Effector memory CD8-positive, alpha-beta T cell (primary cell): ENCODE data around the gene TMEM151B.
A peak's percentile ranks its signal among the peaks of the same experiment; 100 is the strongest.
"Not testable (repeated sequence)": the region's sequence is repeated elsewhere in the genome, so short reads cannot be mapped to it uniquely, and the experiment has no call there.

Source experiments
- ATAC-seq: fragments of 150-1000 bp; cut with Tn5 transposase; replicated peaks from 2 replicates; pipeline ENCODE4 v1.10.0; 2021; ENCODE audit warnings: mild to moderate bottlenecking, moderate library complexity
- DNase-seq, 3 experiments: peaks; one replicate each; pipeline ENCODE4 v3.0.0; 2021
- H3K27ac Mint-ChIP-seq, 2 donors: one replicate each; pipeline ENCODE4 v1.8.0; 2022; ENCODE audit warnings: mild to moderate bottlenecking in 2 of 2, mixed read lengths in 2 of 2, moderate library complexity in 2 of 2
- H3K27me3 Mint-ChIP-seq, 2 donors: one replicate each; pipeline ENCODE4 v1.8.0; 2022; ENCODE audit warnings: mixed read lengths in 2 of 2
- H3K36me3 Mint-ChIP-seq: one replicate; pipeline ENCODE4 v1.8.0; 2022; ENCODE audit warnings: mild to moderate bottlenecking, moderate library complexity, mixed read lengths; ENCODE audit not compliant: insufficient read depth
- H3K4me1 Mint-ChIP-seq, 2 donors: one replicate each; pipeline ENCODE4 v1.8.0; 2022; ENCODE audit warnings: low read depth in 2 of 2, mixed read lengths in 2 of 2
- H3K4me3 Mint-ChIP-seq, 2 donors: one replicate each; pipeline ENCODE4 v1.8.0; 2022; ENCODE audit warnings: mild to moderate bottlenecking in 2 of 2, mixed read lengths in 2 of 2, moderate library complexity in 2 of 2
- H3K9me3 Mint-ChIP-seq, 2 donors: one replicate each; pipeline ENCODE4 v1.8.0; 2022; ENCODE audit warnings: mixed read lengths in 2 of 2

TMEM151B gene

GRCh38 chr6:44310241-44310640 lies 40.0 kb downstream of the TMEM151B start:
- H3K9me3 Mint-ChIP-seq: no peaks in the 10 kb centered on the region
- no peak overlapping the region for H3K4me3 Mint-ChIP-seq
- peaks cover 14 to 35% of the 10 kb centered on the region in 2 donors for H3K4me1 Mint-ChIP-seq
- no peaks in the 10 kb centered on the region for H3K27me3 Mint-ChIP-seq
- ATAC-seq (no peak), DNase-seq (no peak)
- peaks cover 25% of the 10 kb centered on the region for H3K36me3 Mint-ChIP-seq
- no peak overlapping the region for H3K27ac Mint-ChIP-seq

GRCh38 chr6:44311304-44311703 lies 41.1 kb downstream of the TMEM151B start:
- H3K27me3 Mint-ChIP-seq: no peaks in the 10 kb centered on the region
- H3K36me3 Mint-ChIP-seq: peaks cover 22% of the 10 kb centered on the region
- no peaks in the 10 kb centered on the region for H3K9me3 Mint-ChIP-seq
- DNase-seq (no peak), ATAC-seq (no peak)
- peaks cover 14 to 30% of the 10 kb centered on the region in 2 donors for H3K4me1 Mint-ChIP-seq
- H3K4me3 Mint-ChIP-seq: peak overlapping the region; percentile 100
- no peak overlapping the region for H3K27ac Mint-ChIP-seq

GRCh38 chr6:44311767-44312166 lies 41.5 kb downstream of the TMEM151B start:
- H3K27ac Mint-ChIP-seq: peak overlapping the region in 1 of 2 donors; percentile 97
- H3K27me3 Mint-ChIP-seq: no peaks in the 10 kb centered on the region
- peak overlapping the region; percentile 100 for H3K4me3 Mint-ChIP-seq

GRCh38 chr6:44312901-44313788 lies 42.9 kb downstream of the TMEM151B start, which contains the start of gene AARS2:
AARS2 (minus strand) TSS chr6:44313347; CDS start chr6:44313323, 24 bp downstream.
- Mint-ChIP-seq H3K4me3 (peak within 1 kb of the TSS; percentile 100), H3K9me3 (no peaks in the 10 kb centered on the region)
- peak; percentile 95 for ATAC-seq

More at GRCh38 chr6:44311767-44312166, 41.5 kb downstream of the TMEM151B start:
- Mint-ChIP-seq H3K9me3 (no peaks in the 10 kb centered on the region), H3K36me3 (peaks cover 22% of the 10 kb centered on the region), H3K4me1 (peaks cover 14 to 30% of the 10 kb centered on the region in 2 donors)
- DNase-seq (no peak), ATAC-seq (no peak)

GRCh38 chr6:44314657-44315056 lies 44.4 kb downstream of the TMEM151B start:
- peaks cover 27% of the 10 kb centered on the region in 2 donors for H3K27me3 Mint-ChIP-seq
- DNase-seq, H3K4me3 Mint-ChIP-seq, ATAC-seq, H3K27ac Mint-ChIP-seq, H3K9me3 Mint-ChIP-seq: not testable (repeated sequence)
- peaks cover 14 to 28% of the 10 kb centered on the region in 2 donors for H3K4me1 Mint-ChIP-seq
- peaks cover 14% of the 10 kb centered on the region for H3K36me3 Mint-ChIP-seq

More at GRCh38 chr6:44312901-44313788, 42.9 kb downstream of the TMEM151B start, which contains the start of gene AARS2:
- peaks cover 12% of the 10 kb centered on the region in 2 donors for H3K27me3 Mint-ChIP-seq
- H3K36me3 Mint-ChIP-seq: peaks cover 22% of the 10 kb centered on the region
- H3K27ac Mint-ChIP-seq: peak within 1 kb of the TSS; percentile 97 to 99
- peak; percentile 93 to 94 (median 93) for DNase-seq
- peaks cover 14 to 30% of the 10 kb centered on the region in 2 donors for H3K4me1 Mint-ChIP-seq

- ATAC-seq: no peak
- Mint-ChIP-seq H3K36me3 (peaks cover 9% of the 10 kb centered on the region), H3K27me3 (peaks cover 36% of the 10 kb centered on the region in 2 donors), H3K4me1 (peaks cover 12 to 21% of the 10 kb centered on the region in 2 donors), H3K27ac (no peak overlapping the region), H3K4me3 (no peak overlapping the region), H3K9me3 (no peaks in the 10 kb centered on the region)
- DNase-seq: no peak
Observed at GRCh38 chr6:44315516-44315915, 45.3 kb downstream of the TMEM151B start.

- Mint-ChIP-seq H3K27ac (no peak overlapping the region), H3K27me3 (peaks cover 40% of the 10 kb centered on the region in 2 donors), H3K9me3 (no peaks in the 10 kb centered on the region), H3K4me1 (peaks cover 12 to 21% of the 10 kb centered on the region in 2 donors), H3K4me3 (no peak overlapping the region), H3K36me3 (peaks cover 7% of the 10 kb centered on the region)
- ATAC-seq (no peak), DNase-seq (no peak)
Observed at GRCh38 chr6:44315951-44316350, 45.7 kb downstream of the TMEM151B start.

- H3K9me3 Mint-ChIP-seq: no peaks in the 10 kb centered on the region
- no peak overlapping the region for H3K4me3 Mint-ChIP-seq
- peaks cover 42 to 45% of the 10 kb centered on the region in 2 donors for H3K27me3 Mint-ChIP-seq
- H3K27ac Mint-ChIP-seq: no peak overlapping the region
- no peak for DNase-seq
- H3K4me1 Mint-ChIP-seq: peaks cover 12 to 19% of the 10 kb centered on the region in 2 donors
- peaks cover 7% of the 10 kb centered on the region for H3K36me3 Mint-ChIP-seq
- ATAC-seq: no peak
Observed at GRCh38 chr6:44316481-44316880, 46.2 kb downstream of the TMEM151B start.

- not testable (repeated sequence) for H3K36me3 Mint-ChIP-seq, H3K9me3 Mint-ChIP-seq, H3K4me3 Mint-ChIP-seq, DNase-seq, H3K27ac Mint-ChIP-seq, ATAC-seq
- H3K4me1 Mint-ChIP-seq: peaks cover 9 to 13% of the 10 kb centered on the region in 2 donors
- peaks cover 42 to 45% of the 10 kb centered on the region in 2 donors for H3K27me3 Mint-ChIP-seq
Observed at GRCh38 chr6:44317136-44317631, 46.9 kb downstream of the TMEM151B start.

- no peaks in the 10 kb centered on the region for H3K36me3 Mint-ChIP-seq
- ATAC-seq: no peak
- H3K4me1 Mint-ChIP-seq: no peaks in the 10 kb centered on the region
- H3K27ac Mint-ChIP-seq: no peak overlapping the region
- no peak overlapping the region for H3K4me3 Mint-ChIP-seq
- H3K27me3 Mint-ChIP-seq: peaks cover 42 to 54% of the 10 kb centered on the region in 2 donors
- DNase-seq: no peak
- no peaks in the 10 kb centered on the region for H3K9me3 Mint-ChIP-seq
Observed at GRCh38 chr6:44321210-44321609, 51.0 kb downstream of the TMEM151B start.

- no peak for DNase-seq
- Mint-ChIP-seq H3K27me3 (peaks cover 30 to 50% of the 10 kb centered on the region in 2 donors), H3K36me3 (no peaks in the 10 kb centered on the region), H3K27ac (no peak overlapping the region), H3K9me3 (no peaks in the 10 kb centered on the region), H3K4me3 (no peak overlapping the region), H3K4me1 (no peaks in the 10 kb centered on the region)
- ATAC-seq: no peak
Observed at GRCh38 chr6:44327096-44327495, 56.8 kb downstream of the TMEM151B start.

- H3K27me3 Mint-ChIP-seq: peaks cover 37 to 52% of the 10 kb centered on the region in 2 donors
- H3K27ac Mint-ChIP-seq: no peak overlapping the region
Observed at GRCh38 chr6:44327760-44328159, 57.5 kb downstream of the TMEM151B start.

GRCh38 chr6:44328203-44328602 lies 58.0 kb downstream of the TMEM151B start:
- not testable (repeated sequence) for H3K4me3 Mint-ChIP-seq, ATAC-seq, H3K4me1 Mint-ChIP-seq, DNase-seq, H3K27ac Mint-ChIP-seq, H3K36me3 Mint-ChIP-seq, H3K9me3 Mint-ChIP-seq
- peaks cover 42 to 52% of the 10 kb centered on the region in 2 donors for H3K27me3 Mint-ChIP-seq

More at GRCh38 chr6:44327760-44328159, 57.5 kb downstream of the TMEM151B start:
- ATAC-seq (no peak), DNase-seq (no peak)
- H3K36me3 Mint-ChIP-seq: no peaks in the 10 kb centered on the region
- no peaks in the 10 kb centered on the region for H3K9me3 Mint-ChIP-seq
- no peak overlapping the region for H3K4me3 Mint-ChIP-seq
- H3K4me1 Mint-ChIP-seq: no peaks in the 10 kb centered on the region
